HepG2 (cell line): ENCODE results near the gene PDK2. TPM values are rescaled to one million over a fixed set of nuclear protein-coding genes. Genes with fewer than 3 reads are reported as not detected.

Experiments
- ATAC-seq: fragments of 200-7000 bp; cut with Tn5 transposase; 3 replicates; pipeline ENCODE4 v1.9.1; 2020; ENCODE audit warnings: mild to moderate bottlenecking, moderate library complexity
- BruUV-seq: library from RNA; stranded (reverse); fragments of 400-500 nt; replicated peaks from 2 replicates; lab custom pipeline; 2021; lab: Mats Ljungman, UMichigan
- CTCF ChIA-PET: fragments of 300-600 bp; formaldehyde crosslinking; extraction: SDS; loops from one replicate; lab custom pipeline; 2021; ENCODE audit warnings: low total read pairs, inconsistent platforms, low intra/inter-chr PET ratio; lab: Yijun Ruan, JAX
- POLR2A ChIA-PET: fragments of 350-600 bp; sonication (Branson Sonifier 250); formaldehyde crosslinking; loops from one replicate; lab custom pipeline; 2020; ENCODE audit warnings: antibody characterized with exemption, inconsistent platforms; lab: Yijun Ruan, JAX
- DNase-seq: peaks from one replicate; pipeline ENCODE4 v3.0.0-alpha.2; 2015; ENCODE audit warnings: low spot score
- FAIRE-seq: peaks from 3 replicates; lab custom pipeline; 2011; peaks lifted over from hg19 to GRCh38; lab: Jason Lieb, UNC
- H2AFZ ChIP-seq: one replicate; pipeline ENCODE4 v1.6.1; 2011; ENCODE audit warnings: low read length, inconsistent platforms
- H3K27ac ChIP-seq: fragments of 300-600 bp; 3 replicates; pipeline ENCODE4 v1.8.0; 2011; ENCODE audit warnings: mixed run types, mild to moderate bottlenecking, mixed read lengths, low read length, inconsistent platforms; ENCODE audit not compliant: insufficient read depth; ENCODE audit errors: extremely low read length
- H3K27me3 ChIP-seq, 2 experiments: fragments of 200-600 bp in 1 of 2; 2 replicates in 1 of 2; 3 replicates in 1 of 2; pipeline versions ENCODE4 v1.6.0 to v1.8.0; 2011; ENCODE audit warnings: low read length in 2 of 2, mild to moderate bottlenecking in 2 of 2, moderate library complexity in 2 of 2, inconsistent platforms in 1 of 2; ENCODE audit not compliant: insufficient read depth in 2 of 2, control insufficient read depth in 1 of 2
- H3K36me3 ChIP-seq, 2 experiments: fragments of 200-600 bp in 1 of 2; replicated peaks in 1 of 2; 2 replicates in 1 of 2; 3 replicates in 1 of 2; pipeline versions ENCODE4 v1.5.1 to v1.8.0; 2011; ENCODE audit warnings: low read length in 2 of 2, inconsistent platforms in 1 of 2; ENCODE audit not compliant: insufficient read depth in 2 of 2, control insufficient read depth in 1 of 2
- H3K4me1 ChIP-seq: 2 replicates; pipeline ENCODE4 v1.5.1; 2012; ENCODE audit warnings: low read length, inconsistent platforms; ENCODE audit not compliant: insufficient read depth
- H3K4me2 ChIP-seq: 2 replicates; pipeline ENCODE4 v1.6.0; 2011; ENCODE audit warnings: low read depth, low read length, inconsistent platforms
- H3K4me3 ChIP-seq, 3 experiments: fragments of 200-600 bp in 1 of 3; sonication (generic), shearing (Covaris generic) in 1 of 3; replicated peaks in 1 of 3; 2 replicates each; pipeline ENCODE4 v1.5.1; 2011 to 2016; ENCODE audit warnings: low read length in 3 of 3, inconsistent platforms in 2 of 3, low read depth in 2 of 3, mild to moderate bottlenecking in 2 of 3, control low read depth in 1 of 3, mixed read lengths in 1 of 3; ENCODE audit not compliant: insufficient read depth in 1 of 3
- H3K79me2 ChIP-seq: one replicate; pipeline ENCODE4 v1.6.1; 2011; ENCODE audit warnings: low read length, inconsistent platforms; ENCODE audit not compliant: insufficient read depth
- H3K9ac ChIP-seq: 2 replicates; pipeline ENCODE4 v1.6.0; 2011; ENCODE audit warnings: mild to moderate bottlenecking, low read depth, low read length, inconsistent platforms; ENCODE audit not compliant: insufficient read depth
- H3K9me3 ChIP-seq: 2 replicates; pipeline ENCODE4 v1.5.1; 2012; ENCODE audit warnings: mild to moderate bottlenecking, low read length
- H4K20me1 ChIP-seq: 2 replicates; pipeline ENCODE4 v1.6.0; 2011; ENCODE audit warnings: inconsistent platforms, mild to moderate bottlenecking, low read length, moderate library complexity; ENCODE audit not compliant: insufficient read depth
- DR1 ChIP-seq: sonication (generic); formaldehyde crosslinking; IDR thresholded peaks from 2 replicates; pipeline ENCODE4 v1.8.0; 2021; ENCODE audit warnings: mild to moderate bottlenecking, missing genetic modification reagents, inconsistent platforms
- FOXC1 ChIP-seq: sonication (generic); formaldehyde crosslinking; IDR thresholded peaks from 2 replicates; pipeline ENCODE4 v1.8.0; 2022; ENCODE audit warnings: mild to moderate bottlenecking, missing genetic modification reagents, borderline replicate concordance
- HNF4A ChIP-seq: sonication (generic); formaldehyde crosslinking; IDR thresholded peaks from 2 replicates; pipeline ENCODE4 v1.4.0; 2020; ENCODE audit warnings: missing genetic modification reagents
- JDP2 ChIP-seq: sonication (generic); formaldehyde crosslinking; IDR thresholded peaks from 2 replicates; pipeline ENCODE4 v1.8.1; 2022; ENCODE audit warnings: missing genetic modification reagents, borderline replicate concordance
- KDM5B ChIP-seq: sonication (generic); formaldehyde crosslinking; IDR thresholded peaks from 2 replicates; pipeline ENCODE4 v1.4.0; 2020; ENCODE audit warnings: missing genetic modification reagents, mild to moderate bottlenecking, borderline replicate concordance
- MAF1 ChIP-seq: sonication (generic); formaldehyde crosslinking; IDR thresholded peaks from 2 replicates; pipeline ENCODE4 v1.5.0; 2020; ENCODE audit warnings: missing genetic modification reagents, borderline replicate concordance
- NR3C1 ChIP-seq: sonication (generic); formaldehyde crosslinking; IDR thresholded peaks from 2 replicates; pipeline ENCODE4 v1.4.0; 2020; ENCODE audit warnings: missing genetic modification reagents
- TBL1XR1 ChIP-seq: fragments of 150-350 bp; IDR thresholded peaks from 2 replicates; pipeline ENCODE4 v1.6.1; 2014; ENCODE audit warnings: borderline replicate concordance, low read length; ENCODE audit not compliant: partially characterized antibody
- TFE3 ChIP-seq: IDR thresholded peaks from 2 replicates; pipeline ENCODE4 v1.6.1; 2016
- ZNF333 ChIP-seq: sonication (generic); formaldehyde crosslinking; IDR thresholded peaks from 2 replicates; pipeline ENCODE4 v1.4.0; 2020; ENCODE audit warnings: mild to moderate bottlenecking, missing genetic modification reagents, borderline replicate concordance
- ZNF367 ChIP-seq: sonication (generic); formaldehyde crosslinking; IDR thresholded peaks from 2 replicates; pipeline ENCODE4 v1.4.0; 2020; ENCODE audit warnings: missing genetic modification reagents, borderline replicate concordance
- ZNF687 ChIP-seq: sonication (generic); formaldehyde crosslinking; IDR thresholded peaks from 2 replicates; pipeline ENCODE4 v1.5.1; 2020; ENCODE audit warnings: mild to moderate bottlenecking, missing genetic modification reagents, moderate library complexity
- ZNF740 ChIP-seq: sonication (generic); formaldehyde crosslinking; IDR thresholded peaks from 2 replicates; pipeline ENCODE4 v1.4.0; 2020; ENCODE audit warnings: missing genetic modification reagents
- ZNF83 ChIP-seq: sonication (generic); formaldehyde crosslinking; IDR thresholded peaks from 2 replicates; pipeline ENCODE4 v1.4.0; 2020; ENCODE audit warnings: missing genetic modification reagents, mild to moderate bottlenecking, borderline replicate concordance
- WGBS: methylation state at CpG from one replicate; pipeline ENCODE4 v1.1.6; 2017; ENCODE audit warnings: low lambda C conversion rate; 5-methylcytosine and 5-hydroxymethylcytosine counted together
- in situ Hi-C: cut with HindIII; loops from 2 replicates; pipeline ENCODE4 v1.10.0; 2017; ENCODE audit warnings: low pct_unique_long_range_greater_than_20kb; ENCODE audit not compliant: extremely low pct_ligation_motif_present
- intact Hi-C: fragments of 100-400 bp; cut with micrococcal nuclease; formaldehyde crosslinking; loops from one replicate; pipeline ENCODE4 v1.10.0; 2022; ENCODE audit not compliant: unreplicated experiment
- polyA plus RNA-seq, 8 experiments: library from polyadenylated mRNA; depleted of rRNA in 3 of 8; stranded (reverse) in 7 of 8; unstranded in 1 of 8; fragments of >200 nt; fragmentation: Illumina TruSeq in 4 of 8; extraction: Trizol in 4 of 8; gene quantifications; 2 replicates each; pipeline versions ENCODE4 v1.2.1 to v1.2.3, GENCODE V29; 2011 to 2016; ENCODE audit warnings: low read depth in 4 of 8, missing spikeins in 1 of 8, mixed read lengths in 1 of 8; ENCODE audit not compliant: insufficient read depth in 1 of 8
- total RNA-seq, 5 experiments: library from RNA; depleted of rRNA; stranded (reverse); fragments of >200 nt; fragmentation: Illumina TruSeq; extraction: Trizol; gene quantifications; 2 replicates each; pipeline ENCODE4 v1.2.3, GENCODE V29; 2016; ENCODE audit warnings: low read depth in 1 of 5

Gene PDK2
- total and polyA plus RNA-seq, 2 of the 13 experiments (the other 11 are each of a cell fraction or from before 2014, with no cell fraction given), result 18.5 to 59.7 TPM

GRCh38 chr17:50146927-50147665 is 51.9 kb downstream of the PDK2 start (continued):
- no peak for TF ChIP-seq JDP2
- TF ChIP-seq ZNF740 (CRISPR knock-in tag), result peak; percentile 36; the same call in 1 of the 2 replicates
- 0 out of 2 replicates have a peak, but pooled peaks have one; percentile 18 for TF ChIP-seq MAF1 (CRISPR knock-in tag)
- TF ChIP-seq KDM5B (CRISPR knock-in tag), result no peak
- TF ChIP-seq DR1, result 0 out of 2 replicates have a peak, but pooled peaks have one; percentile 39
- 0 out of 2 replicates have a peak, but pooled peaks have one; percentile 0 for TF ChIP-seq HNF4A (CRISPR knock-in tag)
- TF ChIP-seq ZNF333 (CRISPR knock-in tag), result 0 out of 2 replicates have a peak, but pooled peaks have one; percentile 47

GRCh38 chr17:50147841-50148225 is 52.7 kb downstream of the PDK2 start:
- H3K9me3 ChIP-seq, result no peaks in the 10 kb centered on the region
- peaks cover 57% of the 10 kb centered on the region for H3K4me1 ChIP-seq
- H3K27me3 ChIP-seq, result no peaks in the 10 kb centered on the region; a peak in 1 of 5 replicates
- H4K20me1 ChIP-seq, result peaks cover 11% of the 10 kb centered on the region; the same call in 1 of the 2 replicates
- BruUV-seq, result no TSS peak
- H3K4me3 ChIP-seq, result peak overlapping the region; percentile 70 to 86 (median 84)
- peak overlapping the region; percentile 83 for H3K9ac ChIP-seq
- CTCF ChIA-PET, result no interaction called here
- peak; percentile 90 for DNase-seq
- ATAC-seq, result peak; percentile 78
- POLR2A ChIA-PET, result interaction anchor here (1.0 to 3.0 kb wide), 2 partner anchors 36 to 46 kb away, joined by 4 to 10 read pairs; no protein-coding TSS in a partner anchor
- peaks cover 21 to 26% of the 10 kb centered on the region in 2 experiments for H3K36me3 ChIP-seq
- WGBS, result 2% methylated on average over 5 of the region's 5 CpGs
- H2AFZ ChIP-seq, result no peak overlapping the region
- H3K4me2 ChIP-seq, result peak overlapping the region; percentile 100
- intact Hi-C loops (loop anchor here (1.0 kb wide), 1 partner anchor 8 kb away; no protein-coding TSS in a partner anchor), in situ Hi-C loops (no loop called here)
- peak overlapping the region; percentile 95 for H3K27ac ChIP-seq
- FAIRE-seq, result peak; percentile 98
- peaks cover 25% of the 10 kb centered on the region for H3K79me2 ChIP-seq
- no peak for TF ChIP-seq FOXC1
- no peak for TF ChIP-seq ZNF83
- no peak for TF ChIP-seq ZNF367 (CRISPR knock-in tag)
- TF ChIP-seq TFE3 (CRISPR knock-in tag), result 0 out of 2 replicates have a peak, but pooled peaks have one; percentile 17
- TF ChIP-seq NR3C1 (CRISPR knock-in tag), result no peak
- TF ChIP-seq TBL1XR1, result no peak
- TF ChIP-seq ZNF687 (CRISPR knock-in tag), result peak; percentile 20; the same call in 1 of the 2 replicates
